IMR-90 (cell line): ENCODE results near the gene NPC1. TPM values are rescaled to one million over a fixed set of nuclear protein-coding genes. Genes with fewer than 3 reads are reported as not detected.

Experiments used
- ATAC-seq: fragments of 200-7000 bp; cut with Tn5 transposase; 2 replicates; pipeline ENCODE4 v1.9.1; 2020; ENCODE audit warnings: low read depth, mild to moderate bottlenecking, moderate library complexity
- BruUV-seq: library from RNA; stranded (reverse); fragments of 400-500 nt; replicated peaks from 2 replicates; lab custom pipeline; 2021; lab: Mats Ljungman, UMichigan
- CTCF ChIA-PET: fragments of 300-600 bp; formaldehyde crosslinking; extraction: SDS; loops from one replicate; lab custom pipeline; 2021; ENCODE audit warnings: antibody characterized with exemption; lab: Yijun Ruan, JAX
- POLR2A ChIA-PET: fragments of 300-600 bp; sonication (Branson Sonifier 250); formaldehyde crosslinking; loops from one replicate; lab custom pipeline; 2022; ENCODE audit warnings: antibody characterized with exemption; ENCODE audit not compliant: unreplicated experiment; lab: Charles Lee
- DNase-seq: peaks from one replicate; pipeline ENCODE4 v3.0.0; 2013
- H2AFZ ChIP-seq: replicated peaks from 2 replicates; pipeline ENCODE3; 2013; ENCODE audit warnings: low read length, mild to moderate bottlenecking; ENCODE audit not compliant: poor library complexity
- H2AK5ac ChIP-seq: 2 replicates; pipeline ENCODE4 v1.6.1; 2013; ENCODE audit warnings: low read depth, low read length, inconsistent platforms
- H2AK9ac ChIP-seq: replicated peaks from 2 replicates; pipeline ENCODE3; 2013; ENCODE audit warnings: mild to moderate bottlenecking, low read depth, low read length, moderate library complexity; ENCODE audit not compliant: poor library complexity
- H2BK120ac ChIP-seq: 2 replicates; pipeline ENCODE4 v1.6.1; 2013; ENCODE audit warnings: low read depth, low read length, inconsistent platforms
- H2BK15ac ChIP-seq: 3 replicates; pipeline ENCODE4 v1.6.1; 2013; ENCODE audit warnings: low read depth, low read length, inconsistent platforms
- H2BK20ac ChIP-seq: 2 replicates; pipeline ENCODE4 v1.6.1; 2013; ENCODE audit warnings: low read depth, mild to moderate bottlenecking, inconsistent platforms, low read length, moderate library complexity
- H2BK5ac ChIP-seq: 2 replicates; pipeline ENCODE4 v1.6.1; 2013; ENCODE audit warnings: mild to moderate bottlenecking, low read depth, low read length, inconsistent platforms; ENCODE audit not compliant: poor library complexity, severe bottlenecking
- H3K14ac ChIP-seq: replicated peaks from 2 replicates; pipeline ENCODE4 v1.6.1; 2013; ENCODE audit warnings: low read depth, low read length, inconsistent platforms
- H3K18ac ChIP-seq: 2 replicates; pipeline ENCODE4 v1.6.1; 2013; ENCODE audit warnings: low read depth, low read length, control low read depth
- H3K23ac ChIP-seq: 2 replicates; pipeline ENCODE4 v1.6.1; 2013; ENCODE audit warnings: low read depth, low read length, inconsistent platforms
- H3K27ac ChIP-seq: 2 replicates; pipeline ENCODE4 v1.5.1; 2013; ENCODE audit warnings: mild to moderate bottlenecking, control low read depth, low read length; ENCODE audit not compliant: insufficient read depth
- H3K27me3 ChIP-seq: 2 replicates; pipeline ENCODE4 v1.6.1; 2013; ENCODE audit warnings: low read length; ENCODE audit not compliant: control insufficient read depth, insufficient read depth
- H3K36me3 ChIP-seq: 2 replicates; pipeline ENCODE4 v1.6.1; 2013; ENCODE audit warnings: low read length, mixed read lengths; ENCODE audit not compliant: control insufficient read depth, insufficient read depth
- H3K4ac ChIP-seq: 2 replicates; pipeline ENCODE4 v1.6.1; 2013; ENCODE audit warnings: low read depth, low read length, inconsistent platforms
- H3K4me1 ChIP-seq: 2 replicates; pipeline ENCODE4 v1.6.1; 2013; ENCODE audit warnings: low read length, mixed read lengths; ENCODE audit not compliant: control insufficient read depth, insufficient read depth
- H3K4me2 ChIP-seq: 2 replicates; pipeline ENCODE4 v1.6.1; 2013; ENCODE audit warnings: low read depth, mild to moderate bottlenecking, control low read depth, low read length, moderate library complexity
- H3K4me3 ChIP-seq: 2 replicates; pipeline ENCODE4 v1.5.1; 2013; ENCODE audit warnings: low read depth, mild to moderate bottlenecking, control low read depth, low read length, moderate library complexity; ENCODE audit not compliant: insufficient read depth
- H3K56ac ChIP-seq: 2 replicates; pipeline ENCODE4 v1.6.1; 2013; ENCODE audit warnings: low read length, inconsistent platforms; ENCODE audit not compliant: insufficient read depth; ENCODE audit errors: extremely low read depth
- H3K79me1 ChIP-seq, 2 experiments: 2 replicates each; pipeline ENCODE4 v1.6.1; 2013; ENCODE audit warnings: low read length in 2 of 2, inconsistent platforms in 1 of 2, low read depth in 1 of 2
- H3K9ac ChIP-seq: 2 replicates; pipeline ENCODE4 v1.6.1; 2013; ENCODE audit warnings: low read depth, low read length, control low read depth
- H3K9me1 ChIP-seq: 2 replicates; pipeline ENCODE4 v1.6.1; 2013; ENCODE audit warnings: low read length, inconsistent platforms; ENCODE audit not compliant: insufficient read depth
- H3K9me3 ChIP-seq: 2 replicates; pipeline ENCODE4 v1.6.1; 2013; ENCODE audit warnings: low read length; ENCODE audit not compliant: control insufficient read depth, insufficient read depth
- H4K20me1 ChIP-seq: 2 replicates; pipeline ENCODE4 v1.6.1; 2013; ENCODE audit warnings: low read length, inconsistent platforms; ENCODE audit not compliant: insufficient read depth
- H4K5ac ChIP-seq: 2 replicates; pipeline ENCODE4 v1.6.1; 2013; ENCODE audit warnings: mild to moderate bottlenecking, low read depth, low read length, control low read depth
- H4K8ac ChIP-seq, 2 experiments: 2 replicates each; pipeline ENCODE4 v1.6.1; 2013; ENCODE audit warnings: low read depth in 2 of 2, low read length in 2 of 2, control low read depth in 1 of 2, inconsistent platforms in 1 of 2
- H4K91ac ChIP-seq: 2 replicates; pipeline ENCODE4 v1.6.1; 2013; ENCODE audit warnings: low read depth, low read length, inconsistent platforms; ENCODE audit not compliant: insufficient read depth
- CHD1 ChIP-seq: IDR thresholded peaks from 2 replicates; pipeline ENCODE4 v1.6.1; 2012; ENCODE audit warnings: low read depth, low read length, improper control_type of control experiment
- CTCF ChIP-seq: conservative IDR thresholded peaks from 2 replicates; pipeline ENCODE4 v1.5.1; 2012; ENCODE audit warnings: mild to moderate bottlenecking, low read depth, low read length, improper control_type of control experiment
- FOS ChIP-seq: fragments of 150-350 bp; IDR thresholded peaks from 2 replicates; pipeline ENCODE4 v1.6.1; 2016; ENCODE audit warnings: low read depth, low read length
- MAZ ChIP-seq: IDR thresholded peaks from 2 replicates; pipeline ENCODE4 v1.6.1; 2012; ENCODE audit warnings: low read depth, mild to moderate bottlenecking, low read length, improper control_type of control experiment, moderate library complexity, borderline replicate concordance
- RCOR1 ChIP-seq: IDR thresholded peaks from 2 replicates; pipeline ENCODE4 v1.6.1; 2012; ENCODE audit warnings: mild to moderate bottlenecking, low read length, improper control_type of control experiment; ENCODE audit not compliant: insufficient replicate concordance
- RFX5 ChIP-seq: IDR thresholded peaks from 2 replicates; pipeline ENCODE4 v1.8.0; 2012; ENCODE audit warnings: low read depth, mild to moderate bottlenecking, low read length, moderate library complexity
- SMC3 ChIP-seq: fragments of 150-350 bp; IDR thresholded peaks from 2 replicates; pipeline ENCODE4 v1.6.1; 2016; ENCODE audit warnings: low read depth, mild to moderate bottlenecking, antibody characterized with exemption, low read length, moderate library complexity
- WGBS, 2 experiments: methylation state at CpG; one replicate each; pipeline versions ENCODE4 v1.1.5 to v1.1.7; 2013; ENCODE audit warnings: missing lambda C conversion rate in 2 of 2; ENCODE audit not compliant: insufficient read length in 1 of 2; ENCODE audit errors: extremely low coverage in 2 of 2; 5-methylcytosine and 5-hydroxymethylcytosine counted together
- dilution Hi-C: fragments of 300-500 bp; cut with HindIII; formaldehyde crosslinking; loops from one replicate; pipeline ENCODE4 v1.14.3; 2018; ENCODE audit warnings: low sequenced_read_pairs; ENCODE audit not compliant: unreplicated experiment
- in situ Hi-C: fragments of 300-500 bp; cut with MboI; formaldehyde crosslinking; loops from 3 replicates; pipeline ENCODE4 v1.14.3; 2019; ENCODE audit warnings: low sequenced_read_pairs, inconsistent platforms, mixed read lengths
- intact Hi-C: fragments of 100-400 bp; cut with micrococcal nuclease; formaldehyde crosslinking; loops from 2 replicates; pipeline ENCODE4 v1.10.0; 2022
- polyA plus RNA-seq, 3 experiments: library from polyadenylated mRNA; depleted of rRNA; stranded (reverse); fragments of >200 nt; gene quantifications; 2 replicates each; pipeline ENCODE4 v1.2.3, GENCODE V29; 2012; ENCODE audit warnings: low replicate concordance in 1 of 3
- total RNA-seq: library from RNA; depleted of rRNA; stranded (reverse); fragments of >200 nt; gene quantifications from 2 replicates; pipeline ENCODE4 v1.2.3, GENCODE V29; 2012

NPC1 gene
- total and polyA plus RNA-seq, 2 of the 4 experiments (the other 2 are of a cell fraction): 7.5 to 7.9 TPM

- Histone ChIP-seq H4K5ac (no peak overlapping the region), H4K20me1 (no peaks in the 10 kb centered on the region), H3K9me3 (no peaks in the 10 kb centered on the region), H2BK15ac (no peak overlapping the region), H3K4me3 (no peak overlapping the region), H3K4me1 (no peaks in the 10 kb centered on the region), H3K36me3 (peaks cover 44% of the 10 kb centered on the region), H2BK5ac (no peak overlapping the region), H3K9ac (no peak overlapping the region), H3K56ac (no peak overlapping the region), H2AK9ac (no peak overlapping the region), H2BK20ac (no peak overlapping the region), H4K91ac (no peak overlapping the region), H3K27me3 (no peaks in the 10 kb centered on the region), H3K9me1 (peaks cover 3% of the 10 kb centered on the region; the same call in 1 of the 2 replicates), H3K79me1 (peaks cover 0 to 3% of the 10 kb centered on the region in 2 experiments; a peak in 1 of 4 replicates), H2AK5ac (no peak overlapping the region), H2BK120ac (no peak overlapping the region), H2AFZ (no peak overlapping the region), H3K4me2 (no peak overlapping the region), H3K27ac (no peak overlapping the region), H4K8ac (no peak overlapping the region), H3K23ac (no peak overlapping the region), H3K14ac (no peak overlapping the region), H3K4ac (no peak overlapping the region), H3K18ac (no peak overlapping the region)
- TF ChIP-seq CTCF: no peak
- no peak for TF ChIP-seq CHD1
- TF ChIP-seq FOS: no peak
- no peak for TF ChIP-seq RFX5
- no peak for TF ChIP-seq MAZ
- no peak for TF ChIP-seq SMC3
- no peak for TF ChIP-seq RCOR1
- ATAC-seq (no peak), DNase-seq (no peak)
- 90% methylated on average over 2 of the region's 6 CpGs; no CpG with 5 or more reads in 1 of the 2 experiments for WGBS, 2 experiments
- in situ Hi-C loops (no loop called here), intact Hi-C loops (no loop called here), dilution Hi-C loops (no loop called here)
- CTCF ChIA-PET: no interaction called here
- BruUV-seq: no TSS peak
- POLR2A ChIA-PET: no interaction called here
These were observed 32.4 kb downstream of the NPC1 start for GRCh38 chr18:23553887-23554286.
